Colonic mucosa (tissue), 4 donors: ENCODE data around the gene AFTPH. TPM values are rescaled to one million over a fixed set of nuclear protein-coding genes. Genes with fewer than 3 reads are reported as not detected.

Source experiments
- DNase-seq: peaks from one replicate; pipeline ENCODE4 v3.0.0-alpha.2; 2020
- H3K27ac ChIP-seq: fragments of 200-600 bp; one replicate; pipeline ENCODE4 v1.8.0; 2021
- H3K27me3 ChIP-seq: fragments of 200-600 bp; one replicate; pipeline ENCODE4 v1.8.0; 2021
- H3K36me3 ChIP-seq: fragments of 200-600 bp; one replicate; pipeline ENCODE4 v1.8.0; 2021
- H3K4me1 ChIP-seq: fragments of 200-600 bp; one replicate; pipeline ENCODE4 v1.8.0; 2021; ENCODE audit warnings: mild to moderate bottlenecking
- H3K4me3 ChIP-seq: fragments of 200-600 bp; one replicate; pipeline ENCODE4 v1.8.0; 2021
- H3K9ac ChIP-seq, 2 donors: one replicate each; pipeline ENCODE4 v1.7.0; 2013; ENCODE audit warnings: control low read depth in 2 of 2, low read depth in 2 of 2, low read length in 2 of 2
- H3K9me3 ChIP-seq: fragments of 200-600 bp; one replicate; pipeline ENCODE4 v1.8.0; 2021
- CTCF ChIP-seq: fragments of 200-600 bp; IDR thresholded peaks from one replicate; pipeline ENCODE4 v1.8.0; 2022; ENCODE audit warnings: antibody characterized with exemption, mild to moderate bottlenecking
- intact Hi-C: fragments of 100-400 bp; cut with DNase I; formaldehyde crosslinking; loops from one replicate; pipeline ENCODE4 v1.14.1; 2022
- total RNA-seq, 2 donors: library from RNA; stranded (reverse); fragmentation: NEBNext Ultra II Directional in 1 of 2; extraction: Animal tissue kit (Norgen Biotek cat#: 25700) in 1 of 2; gene quantifications; one replicate each; pipeline ENCODE4 v1.2.1, GENCODE V29; 2021
- donor health status: healthy.
- donor health status: DM: no; HTN: no; CAD: no.
- donor health status: DM: no; HTN: no; CAD: no.

The AFTPH gene
- total RNA-seq, 2 donors from 2014 or later: 49.4 to 67.3 TPM

GRCh38 chr2:64624108-64624610 lies 100.0 kb downstream of the AFTPH start:
- Histone ChIP-seq H3K36me3 (no peaks in the 10 kb centered on the region), H3K4me3 (no peak overlapping the region), H3K9me3 (no peaks in the 10 kb centered on the region), H3K9ac (no peak overlapping the region), H3K27me3 (no peaks in the 10 kb centered on the region), H3K4me1 (no peaks in the 10 kb centered on the region), H3K27ac (no peak overlapping the region)
- TF ChIP-seq CTCF: no peak
- intact Hi-C loops: no loop called here
- no peak for DNase-seq

GRCh38 chr2:64624862-64625261 lies 100.7 kb downstream of the AFTPH start:
- no peaks in the 10 kb centered on the region for H3K9me3 ChIP-seq
- intact Hi-C loops: no loop called here
- no peaks in the 10 kb centered on the region for H3K36me3 ChIP-seq
- no peak overlapping the region for H3K4me3 ChIP-seq
- H3K4me1 ChIP-seq: no peaks in the 10 kb centered on the region
- TF ChIP-seq CTCF: no peak
- no peaks in the 10 kb centered on the region for H3K27me3 ChIP-seq
- no peak overlapping the region for H3K27ac ChIP-seq
- no peak overlapping the region for H3K9ac ChIP-seq
- DNase-seq: no peak

GRCh38 chr2:64625299-64626145 lies 101.4 kb downstream of the AFTPH start:
- no peak for TF ChIP-seq CTCF
- no peaks in the 10 kb centered on the region for H3K36me3 ChIP-seq
- no peak overlapping the region for H3K9ac ChIP-seq
- no peak overlapping the region for H3K27ac ChIP-seq
- no peaks in the 10 kb centered on the region for H3K4me1 ChIP-seq
- DNase-seq: no peak
- no peaks in the 10 kb centered on the region for H3K9me3 ChIP-seq
- H3K27me3 ChIP-seq: no peaks in the 10 kb centered on the region
- intact Hi-C loops: no loop called here
- no peak overlapping the region for H3K4me3 ChIP-seq

- H3K27ac ChIP-seq: no peak overlapping the region
- H3K4me3 ChIP-seq: no peak overlapping the region
- intact Hi-C loops: no loop called here
- H3K27me3 ChIP-seq: no peaks in the 10 kb centered on the region
- DNase-seq: no peak
- no peaks in the 10 kb centered on the region for H3K4me1 ChIP-seq
- H3K9me3 ChIP-seq: no peaks in the 10 kb centered on the region
- no peak for TF ChIP-seq CTCF
- H3K9ac ChIP-seq: no peak overlapping the region
- H3K36me3 ChIP-seq: no peaks in the 10 kb centered on the region
These were observed 102.2 kb downstream of the AFTPH start for GRCh38 chr2:64626146-64626809.

- Histone ChIP-seq H3K27ac (no peak overlapping the region), H3K9me3 (no peaks in the 10 kb centered on the region), H3K36me3 (no peaks in the 10 kb centered on the region), H3K9ac (no peak overlapping the region), H3K4me1 (no peaks in the 10 kb centered on the region), H3K4me3 (no peak overlapping the region), H3K27me3 (no peaks in the 10 kb centered on the region)
- intact Hi-C loops: no loop called here
- no peak for DNase-seq
- no peak for TF ChIP-seq CTCF
These were observed 103.0 kb downstream of the AFTPH start for GRCh38 chr2:64626963-64627760.
